Stimulated activated CD8-positive, alpha-beta memory T cell treated with anti-CD3 and anti-CD28 coated beads, Interleukin-2, amount 100 ng/mL, for 1 hour (primary cell): Measurements from ENCODE around the gene BPI.
"Not testable (repeated sequence)": the region's sequence is repeated elsewhere in the genome, so short reads cannot be mapped to it uniquely, and the experiment has no call there.

ENCODE experiments used
- DNase-seq, 2 donors: peaks; one replicate each; pipeline ENCODE4 v3.0.0-alpha.2; 2020; ENCODE audit warnings: low read depth in 2 of 2

The BPI gene

DNA sequence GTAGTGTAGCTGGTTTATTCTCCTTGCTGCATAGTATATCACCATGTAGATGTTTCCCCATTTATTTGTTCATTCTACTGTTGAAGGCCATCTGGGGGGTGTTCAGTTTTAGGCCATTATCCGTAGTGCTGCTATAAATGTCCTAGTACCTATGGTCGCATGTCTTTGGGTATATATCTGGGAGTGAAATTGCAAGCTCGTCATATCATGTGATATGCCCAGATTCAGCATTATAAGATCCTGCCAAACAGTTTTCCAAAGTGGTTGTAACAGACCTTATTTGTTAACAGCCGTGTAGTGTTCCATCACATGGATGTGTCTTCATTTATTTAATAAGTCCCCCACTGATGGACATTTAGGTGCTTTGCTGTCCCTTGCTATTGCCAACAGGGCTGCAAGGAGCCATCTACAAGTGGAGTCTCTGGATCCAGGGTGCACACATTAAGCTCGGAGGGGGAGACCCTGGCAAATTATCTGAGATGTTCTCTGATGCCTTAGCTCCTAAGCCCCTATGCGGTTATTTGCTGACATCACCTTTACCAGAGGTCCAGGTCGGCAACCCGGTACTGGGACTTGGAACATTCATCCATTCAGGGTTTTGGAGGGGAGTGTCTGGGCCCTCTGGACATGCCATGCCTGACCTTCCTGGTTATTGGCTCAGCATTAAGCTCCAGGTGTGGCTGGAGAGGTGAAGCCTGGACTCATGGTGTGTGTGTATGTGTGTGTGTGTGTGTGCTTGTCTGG is 59.2 kb downstream of the BPI start:
- no peak for DNase-seq

DNA sequence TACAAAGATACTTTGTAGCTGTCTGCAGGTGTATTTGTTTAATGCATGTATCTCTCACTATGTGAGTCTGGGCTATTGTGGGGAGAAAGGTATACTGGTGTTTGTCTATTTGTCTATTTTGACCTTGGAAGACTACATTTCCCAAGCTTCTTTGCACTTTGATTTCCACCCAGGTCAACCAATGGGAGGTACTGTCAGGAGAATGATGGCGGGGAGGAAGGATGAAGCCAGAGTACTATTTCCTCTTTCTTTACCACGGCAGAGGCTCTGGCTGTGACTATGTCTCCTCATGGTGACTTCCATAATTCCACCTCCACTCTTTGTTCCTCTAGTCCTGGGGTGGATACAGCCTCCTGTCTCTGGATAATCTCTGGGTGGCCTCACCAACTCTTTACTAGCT is 65.4 kb downstream of the BPI start:
- DNase-seq: no peak

DNA sequence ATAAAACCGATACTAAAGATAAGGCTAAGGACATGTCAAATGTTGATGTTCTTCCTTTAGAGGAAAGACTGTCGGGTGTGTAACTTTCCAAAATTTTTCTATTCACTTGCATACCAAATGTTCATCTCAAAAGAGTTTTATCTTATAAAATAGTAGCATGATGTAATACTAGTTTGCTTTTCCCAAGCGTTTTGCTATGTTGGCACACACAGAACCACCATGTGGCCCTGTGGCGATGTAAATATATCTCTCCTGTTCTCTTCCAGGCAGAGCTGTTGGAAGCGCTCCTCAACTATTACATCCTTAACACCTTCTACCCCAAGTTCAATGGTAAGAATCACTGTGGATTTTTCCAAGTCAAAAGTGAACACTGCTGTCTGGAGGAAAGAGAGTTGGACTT is 68.8 kb downstream of the BPI start:
- DNase-seq: no peak

DNA sequence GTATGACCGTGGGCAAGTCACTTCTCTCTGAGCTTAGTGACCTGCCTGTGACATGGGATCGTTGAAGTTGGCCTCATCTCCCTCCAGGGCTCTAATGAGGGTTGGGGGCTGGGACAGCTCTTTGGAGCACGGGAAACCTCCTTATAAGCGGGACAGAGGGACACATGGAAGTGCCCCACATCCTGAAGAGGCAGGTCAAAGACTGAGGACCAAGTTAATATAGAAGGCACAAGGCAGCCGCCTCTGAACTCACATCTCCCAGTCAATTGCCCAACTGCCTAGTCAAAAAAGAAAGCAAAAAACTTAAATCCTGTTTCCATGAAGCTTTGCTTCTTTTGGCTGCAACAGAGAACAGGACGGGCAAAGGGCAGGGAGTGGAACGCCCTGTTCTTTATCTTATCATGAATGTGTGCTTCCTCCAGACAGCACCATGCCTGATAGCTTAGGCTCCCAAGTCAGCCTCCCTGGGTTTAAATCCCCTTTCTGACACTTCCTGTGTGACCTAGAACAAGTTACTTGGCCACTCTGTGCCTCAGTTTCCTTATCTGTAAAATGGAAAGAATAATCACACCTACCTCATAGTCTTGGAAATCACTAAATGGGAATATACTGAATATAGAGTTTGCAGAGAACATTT is 69.4 kb downstream of the BPI start:
- no peak for DNase-seq

DNA sequence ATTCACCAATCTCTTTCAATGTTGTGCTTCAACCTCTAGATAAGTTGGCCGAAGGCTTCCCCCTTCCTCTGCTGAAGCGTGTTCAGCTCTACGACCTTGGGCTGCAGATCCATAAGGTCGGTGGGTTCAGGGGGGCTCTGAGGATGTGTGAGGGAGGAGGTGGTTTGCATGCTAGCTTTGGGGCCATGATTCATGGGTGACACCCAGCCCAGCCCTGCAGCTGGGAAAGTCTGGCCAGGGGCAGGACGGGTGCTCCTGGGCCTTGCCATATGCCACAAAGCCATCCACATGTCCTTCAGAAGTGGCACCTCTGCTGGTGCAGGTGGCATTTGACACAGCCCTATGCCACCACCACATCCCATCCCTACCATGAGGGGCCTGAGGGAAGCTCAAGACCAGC is 69.9 kb downstream of the BPI start:
- no peak for DNase-seq

DNA sequence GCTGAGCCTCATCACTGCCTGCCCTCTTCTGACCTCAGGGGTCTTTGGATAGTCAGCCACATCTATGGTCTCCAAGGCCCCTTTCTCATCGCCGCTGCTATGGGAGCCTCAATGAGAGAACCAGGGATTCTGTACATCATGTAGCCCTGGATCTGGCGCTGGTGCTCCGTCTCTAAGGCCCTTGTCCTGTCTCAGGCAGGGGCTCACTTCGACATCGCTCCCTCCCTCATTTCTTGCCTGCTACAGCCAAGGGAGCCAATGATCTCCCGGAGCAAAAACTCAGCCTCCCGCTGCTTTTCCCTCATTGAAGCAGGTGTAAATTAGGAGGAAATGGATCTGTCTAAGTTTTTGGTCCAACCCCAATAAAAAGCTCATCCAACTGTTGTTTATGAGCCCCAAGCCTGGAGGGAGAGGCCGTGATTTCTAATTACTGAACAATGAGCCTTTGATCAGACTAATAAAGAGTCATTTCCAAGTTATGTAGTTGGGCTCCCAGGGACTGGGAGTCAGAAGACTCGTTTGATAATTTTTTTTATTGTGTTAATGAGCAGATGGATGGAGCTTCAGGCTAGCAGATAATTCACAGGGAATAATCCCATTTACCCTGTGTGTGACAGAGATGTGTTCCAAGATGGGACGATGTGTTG is 73.2 kb downstream of the BPI start:
- no peak for DNase-seq

DNA sequence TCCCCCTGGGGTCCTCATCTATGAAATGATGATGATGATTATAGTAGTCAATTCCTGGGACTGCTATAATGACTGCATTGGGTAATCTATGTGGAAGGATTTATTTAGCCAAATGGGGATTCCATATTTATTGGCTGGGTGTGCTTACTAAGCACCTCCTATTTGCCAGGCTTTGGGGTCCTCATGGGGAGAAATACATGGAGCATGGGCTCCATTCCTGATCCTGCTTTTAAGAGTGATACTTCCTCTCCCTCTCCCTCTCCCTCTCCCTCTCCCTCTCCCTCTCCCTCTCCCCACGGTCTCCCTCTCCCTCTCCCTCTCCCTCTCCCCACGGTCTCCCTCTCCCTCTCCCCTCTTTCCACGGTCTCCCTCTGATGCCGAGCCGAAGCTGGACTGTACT is 73.9 kb downstream of the BPI start:
- not testable (repeated sequence) for DNase-seq

DNA sequence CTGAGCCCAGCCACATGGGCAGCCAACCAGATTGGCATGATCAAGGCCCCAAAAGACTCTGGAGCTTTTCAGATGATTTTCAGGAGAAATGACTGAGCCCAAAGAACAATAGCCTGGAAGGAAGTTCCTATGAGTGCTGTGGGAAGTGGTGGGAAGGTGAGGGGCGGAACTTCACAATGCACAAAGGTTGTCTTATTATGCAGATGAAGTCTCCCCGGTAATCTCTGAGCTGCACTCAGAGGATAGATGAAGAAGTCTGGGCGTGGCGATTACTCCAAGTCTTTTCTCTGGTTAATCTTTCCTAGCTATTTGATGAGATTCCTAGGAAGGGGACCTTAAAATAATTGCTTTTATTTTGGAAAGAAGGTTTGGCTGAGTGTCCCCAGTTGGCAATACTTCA is 79.2 kb downstream of the BPI start:
- DNase-seq: no peak

DNA sequence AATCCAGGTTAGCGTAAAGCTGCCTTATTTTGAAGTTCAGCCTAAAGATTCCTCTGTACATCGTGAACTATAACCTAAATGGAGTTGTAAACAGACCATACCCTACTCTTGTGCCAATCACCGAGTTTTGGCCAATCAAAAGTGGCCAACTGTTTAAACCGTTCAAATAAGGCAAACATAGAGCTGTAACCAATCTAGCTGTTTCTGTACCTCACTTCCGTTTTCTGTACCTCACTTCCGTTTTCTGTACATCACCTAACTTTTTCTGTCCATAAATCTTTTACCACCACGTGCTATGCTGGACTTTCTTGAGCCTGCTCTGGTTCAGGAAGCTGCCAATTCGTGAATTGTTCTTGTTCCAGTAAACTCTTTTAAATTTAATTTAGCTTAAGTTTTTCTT is 82.0 kb downstream of the BPI start:
- DNase-seq: no peak

DNA sequence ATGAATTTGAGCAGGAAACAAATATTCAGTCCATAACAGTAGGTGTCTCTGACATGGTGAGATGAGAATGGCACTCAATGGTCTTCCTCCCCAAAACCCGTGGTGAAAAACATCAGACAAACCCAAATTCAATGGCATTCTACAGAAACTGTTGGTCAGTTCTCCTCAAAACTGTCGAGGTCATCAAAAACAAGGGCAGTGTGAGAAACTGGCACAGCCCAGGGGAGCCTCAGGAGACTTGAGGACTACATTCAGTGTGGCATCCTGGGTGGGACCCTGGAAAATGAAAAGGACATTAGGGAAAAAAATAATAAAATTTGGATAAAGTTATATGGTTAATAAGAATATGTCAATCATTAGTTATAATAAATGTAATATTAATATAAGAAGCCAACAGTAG is 82.9 kb downstream of the BPI start:
- no peak for DNase-seq
